Suppressor macrophage (primary cell): Measurements from ENCODE around the gene TBCCD1.
"Not testable (repeated sequence)": the region's sequence is repeated elsewhere in the genome, so short reads cannot be mapped to it uniquely, and the experiment has no call there.

Experiments
- DNase-seq, 4 experiments: peaks; one replicate each; pipeline ENCODE4 v3.0.0-alpha.2; 2020 to 2022

The TBCCD1 gene

GRCh38 chr3:186517218-186517617 lies 49.9 kb downstream of the TBCCD1 start:
- DNase-seq: no peak

- DNase-seq: no peak
Observed at GRCh38 chr3:186516646-186517045, 50.5 kb downstream of the TBCCD1 start.

- DNase-seq: no peak
Observed at GRCh38 chr3:186515125-186515524, 52.0 kb downstream of the TBCCD1 start.

GRCh38 chr3:186514296-186515002 lies 52.7 kb downstream of the TBCCD1 start:
- peak in 1 of 4 experiments; percentile 29 for DNase-seq

DNA sequence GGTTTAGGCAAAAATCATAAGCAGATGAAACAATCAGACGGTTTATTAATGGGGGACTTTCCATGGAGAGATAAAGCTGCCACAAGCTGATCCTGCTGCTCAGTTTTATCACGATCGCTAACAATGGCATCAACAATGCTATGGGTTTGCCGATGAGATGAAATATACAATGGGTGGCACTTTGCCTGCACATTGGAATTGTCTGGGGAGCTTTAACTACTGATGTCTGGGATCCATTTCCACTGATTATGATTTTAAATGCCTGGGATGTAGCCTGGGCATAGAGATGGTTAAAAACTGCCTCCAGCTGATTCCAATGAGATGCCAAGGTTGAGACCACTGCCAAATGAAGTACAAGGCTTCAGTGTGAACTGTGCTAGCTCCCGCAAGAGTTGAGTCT lies 53.8 kb downstream of the TBCCD1 start:
- no peak for DNase-seq

DNA sequence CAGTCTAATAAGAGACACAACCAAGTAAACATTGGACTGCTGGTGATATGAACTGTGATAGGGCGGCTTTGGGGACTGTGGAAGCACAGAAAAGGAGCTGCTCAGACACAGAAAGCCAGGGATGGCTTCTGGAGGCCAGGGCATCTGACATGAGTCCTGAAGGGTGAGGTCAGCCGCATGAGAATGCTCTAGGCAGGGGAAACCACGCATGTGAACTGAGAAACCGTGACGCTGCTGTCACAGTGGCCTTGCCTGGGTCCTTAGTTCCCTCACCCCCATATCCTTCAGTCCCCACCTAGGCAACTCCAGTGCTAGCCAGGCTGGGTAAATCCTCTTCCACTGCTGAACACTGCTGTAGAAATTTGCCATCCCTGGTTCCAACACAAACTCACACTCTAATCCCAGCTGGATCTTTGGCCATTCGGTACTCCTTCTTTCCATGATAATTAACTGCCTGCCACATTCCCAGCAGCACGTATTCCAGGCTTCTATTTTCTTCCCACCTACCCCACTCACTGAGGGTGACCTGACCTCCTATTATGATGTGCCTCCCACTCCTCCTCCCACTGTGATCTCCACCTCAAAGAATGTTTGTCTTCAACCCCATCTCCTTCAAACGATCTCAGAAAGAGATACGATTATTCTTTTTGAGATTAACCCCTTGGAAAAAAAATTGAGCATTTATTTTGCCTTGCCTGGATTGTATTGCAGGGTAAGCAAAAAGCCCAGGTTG lies 54.4 kb downstream of the TBCCD1 start:
- no peak for DNase-seq

GRCh38 chr3:186511702-186512101 lies 55.4 kb downstream of the TBCCD1 start:
- DNase-seq: no peak

GRCh38 chr3:186511245-186511644 lies 55.9 kb downstream of the TBCCD1 start:
- DNase-seq: no peak

- no peak for DNase-seq
Observed at GRCh38 chr3:186510374-186511079, 56.6 kb downstream of the TBCCD1 start.

- DNase-seq: no peak
Observed at GRCh38 chr3:186509423-186509822, 57.7 kb downstream of the TBCCD1 start.

GRCh38 chr3:186506857-186507256 lies 60.3 kb downstream of the TBCCD1 start:
- DNase-seq: no peak

DNA sequence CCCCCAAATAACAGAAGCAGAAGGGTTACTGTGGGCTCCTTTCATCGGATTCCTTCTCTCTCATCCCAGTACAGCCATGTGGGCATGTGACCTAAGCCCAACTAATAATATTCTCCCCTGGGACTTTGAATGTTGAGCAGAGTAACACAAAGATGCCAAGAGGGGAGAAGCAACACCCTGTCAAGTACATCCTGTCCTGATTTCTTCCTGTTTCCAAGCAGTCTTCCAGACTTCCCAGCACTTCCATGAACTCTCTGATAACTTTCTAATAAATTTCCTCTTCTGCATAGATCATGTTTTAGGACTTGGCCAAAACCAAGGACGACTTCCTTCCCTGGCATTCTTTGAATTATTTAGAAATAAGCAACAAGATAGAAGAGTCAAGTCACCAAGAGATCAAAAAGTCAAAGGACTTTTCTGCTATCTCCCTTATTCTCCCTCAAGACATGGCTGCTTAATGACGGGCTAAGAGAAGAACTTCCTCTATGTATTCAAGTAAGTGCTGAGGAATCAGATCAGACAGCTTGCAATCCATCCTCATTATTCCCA lies 60.9 kb downstream of the TBCCD1 start:
- DNase-seq: no peak

GRCh38 chr3:186502966-186503712 lies 64.0 kb downstream of the TBCCD1 start:
- no peak for DNase-seq

DNA sequence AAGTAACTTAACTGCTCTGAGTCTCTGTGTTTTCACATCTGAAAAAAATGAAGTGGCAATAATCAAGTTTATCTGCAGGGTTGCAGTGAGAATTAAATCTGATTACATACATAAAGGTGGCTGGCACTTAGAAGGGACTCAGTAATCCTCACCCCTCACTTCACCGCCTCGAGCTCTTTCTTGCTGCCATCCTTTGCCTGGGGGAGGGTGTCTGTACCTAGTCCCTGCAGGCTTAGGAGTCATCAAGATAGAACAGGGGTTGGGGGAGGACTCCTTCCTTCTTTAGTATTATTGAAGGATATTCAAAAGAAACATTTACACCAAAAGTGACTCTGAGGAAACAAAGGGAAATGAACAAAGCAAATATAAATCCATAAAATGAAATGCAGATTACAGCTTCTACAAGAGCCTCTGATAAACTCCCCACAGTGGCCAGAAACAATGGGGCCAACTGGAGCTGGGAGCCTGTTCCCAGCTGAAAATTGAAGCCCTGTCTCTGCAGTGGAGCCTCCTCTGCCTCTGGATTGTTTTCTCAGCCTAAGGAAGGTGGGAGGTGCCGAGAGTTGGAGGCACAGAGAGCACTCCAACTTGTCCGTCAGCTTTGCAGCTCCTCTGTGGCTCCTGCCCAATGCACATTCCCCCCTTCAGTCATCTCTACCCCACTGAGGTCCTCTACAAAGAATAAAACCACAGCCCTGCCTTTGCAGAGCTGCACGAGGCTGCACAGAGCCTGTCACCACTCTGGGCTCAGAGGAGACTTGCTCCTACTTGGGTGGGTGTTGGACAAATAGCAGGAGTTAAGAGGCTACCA lies 64.8 kb downstream of the TBCCD1 start:
- DNase-seq: no peak

DNA sequence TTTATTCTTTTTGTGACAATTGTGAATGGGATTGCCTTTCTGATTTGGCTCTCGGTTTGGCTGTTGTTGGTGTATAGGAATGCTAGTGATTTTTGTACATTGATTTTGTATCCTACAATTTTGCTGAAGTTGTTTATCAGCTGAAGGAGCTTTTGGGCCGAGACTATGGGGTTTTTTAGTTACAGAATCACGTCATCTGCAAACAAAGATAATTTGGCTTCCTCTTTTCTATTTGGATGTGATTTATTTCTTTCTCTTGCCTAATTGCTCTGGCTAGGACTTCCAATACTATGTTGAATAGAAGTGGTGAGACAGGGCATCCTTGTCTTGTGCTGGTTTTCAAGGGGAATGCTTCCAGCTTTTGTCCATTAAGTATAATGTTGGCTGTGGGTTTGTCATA lies 67.2 kb downstream of the TBCCD1 start:
- peak in 1 of 4 experiments; percentile 34 for DNase-seq

- not testable (repeated sequence) for DNase-seq
Observed at GRCh38 chr3:186498022-186498421, 69.1 kb downstream of the TBCCD1 start.

- no peak for DNase-seq
Observed at GRCh38 chr3:186497608-186498007, 69.5 kb downstream of the TBCCD1 start.

DNA sequence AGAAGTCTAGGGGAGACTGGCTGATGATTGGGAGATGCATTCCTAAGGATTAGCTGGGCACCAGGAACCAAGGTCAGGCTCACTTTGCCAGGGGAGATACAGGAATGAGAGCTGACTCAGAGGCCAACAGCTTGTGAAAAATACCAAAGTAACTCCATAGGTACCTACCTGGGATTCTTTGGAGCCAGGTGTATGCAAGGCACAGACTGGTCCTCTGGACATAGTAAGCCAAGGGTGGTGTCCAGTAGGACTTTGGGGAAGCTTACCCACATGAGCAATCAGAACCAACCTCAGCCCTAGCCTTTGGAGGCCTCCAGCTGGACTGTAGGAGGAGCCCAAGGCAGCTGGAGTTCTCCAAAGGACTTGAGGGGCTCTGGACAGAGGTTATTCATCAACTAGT lies 70.5 kb downstream of the TBCCD1 start:
- no peak for DNase-seq
